Adrenal gland (tissue), 9 donors: Measurements from ENCODE around the gene KRABD2.

Experiments used
- DNase-seq, 7 donors: peaks; one replicate each; pipeline ENCODE4 v3.0.0-alpha.2; 2019 to 2020
- H3K27ac ChIP-seq, 5 donors: fragments of 200-600 bp; sonication (generic) in 4 of 5; 1 replicate in 3 of 5; 2 replicates in 2 of 5; pipeline versions ENCODE4 v1.5.1 to v1.8.0; 2016 to 2020; ENCODE audit warnings: mild to moderate bottlenecking in 1 of 5
- H3K27me3 ChIP-seq: fragments of 200-600 bp; 2 replicates; pipeline ENCODE4 v1.8.0; 2021
- H3K36me3 ChIP-seq, 2 donors: fragments of 200-600 bp; replicated peaks in 1 of 2; 1 replicate in 1 of 2; 2 replicates in 1 of 2; pipeline versions ENCODE4 v1.5.1 to v1.8.0; 2018 to 2022
- H3K4me1 ChIP-seq, 2 donors: fragments of 200-600 bp; replicated peaks in 1 of 2; 1 replicate in 1 of 2; 2 replicates in 1 of 2; pipeline versions ENCODE4 v1.5.1 to v1.8.0; 2018 to 2021
- H3K4me3 ChIP-seq, 4 donors: fragments of 200-600 bp; sonication (generic) in 3 of 4; one replicate each; pipeline ENCODE4 v1.5.1; 2016 to 2018
- H3K9me3 ChIP-seq, 3 donors: fragments of 200-600 bp; sonication (generic) in 1 of 3; replicated peaks in 1 of 3; 1 replicate in 2 of 3; 2 replicates in 1 of 3; pipeline versions ENCODE4 v1.5.1 to v1.8.0; 2016 to 2021
- POLR2A ChIP-seq, 2 donors: fragments of 450-650 bp; IDR thresholded peaks; one replicate each; pipeline ENCODE4 v1.6.1; 2017; ENCODE audit warnings: antibody characterized with exemption in 2 of 2, mild to moderate bottlenecking in 2 of 2, moderate library complexity in 1 of 2
- WGBS, 4 donors: extraction: QIAGEN DNeasy Blood & Tissue Kit in 2 of 4; methylation state at CpG; one replicate each; pipeline versions ENCODE4 v1.1.5 to v1.1.7; 2013 to 2017; 5-methylcytosine and 5-hydroxymethylcytosine counted together
- intact Hi-C, 2 donors: fragments of 100-400 bp; cut with DNase I; formaldehyde crosslinking; loops; one replicate each; pipeline versions ENCODE4 v1.14.1 to v1.15.0; 2022 to 2023
- TF ChIP-seq, protein P1 (sequence below), 6 experiments: fragments of 450-650 bp in 4 of 6; fragments of 200-600 bp in 2 of 6; sonication (generic) in 1 of 6; IDR thresholded peaks; 1 replicate in 5 of 6; 2 replicates in 1 of 6; pipeline versions ENCODE4 v1.5.1 to v1.8.0; 2016 to 2021; ENCODE audit warnings: antibody characterized with exemption in 6 of 6, mild to moderate bottlenecking in 2 of 6, moderate library complexity in 1 of 6
- donor health status: healthy with polysubstance abuse.
- donor health status: Bipolar disorder and iron deficiency.
- donor health status: DM: yes; HTN: yes; CAD: no.
- donor health status: DM: no; HTN: no; CAD: no.
- donor health status: DM: no; HTN: no; CAD: no.

KRABD2 gene

DNA sequence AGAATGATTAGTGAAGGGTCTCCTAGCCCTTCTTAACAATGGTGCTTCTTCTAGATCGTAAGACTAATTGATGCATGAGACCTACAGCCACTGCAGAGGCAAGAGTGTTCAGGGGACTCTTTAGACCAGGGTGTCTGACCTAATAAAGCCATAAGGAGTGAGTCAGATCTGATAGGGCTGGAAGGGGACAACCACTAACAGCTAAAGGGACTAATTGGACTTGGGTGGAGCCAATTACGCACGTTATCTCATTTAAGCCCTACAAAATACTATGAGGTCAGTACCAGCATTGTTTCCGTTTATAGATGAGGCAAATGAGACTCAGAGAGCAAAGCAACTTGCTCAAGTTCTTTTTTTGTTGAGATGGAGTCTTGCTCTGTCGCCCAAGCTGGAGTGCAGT, 35.6 kb upstream of the KRABD2 start:
- TF ChIP-seq, protein P1, sequence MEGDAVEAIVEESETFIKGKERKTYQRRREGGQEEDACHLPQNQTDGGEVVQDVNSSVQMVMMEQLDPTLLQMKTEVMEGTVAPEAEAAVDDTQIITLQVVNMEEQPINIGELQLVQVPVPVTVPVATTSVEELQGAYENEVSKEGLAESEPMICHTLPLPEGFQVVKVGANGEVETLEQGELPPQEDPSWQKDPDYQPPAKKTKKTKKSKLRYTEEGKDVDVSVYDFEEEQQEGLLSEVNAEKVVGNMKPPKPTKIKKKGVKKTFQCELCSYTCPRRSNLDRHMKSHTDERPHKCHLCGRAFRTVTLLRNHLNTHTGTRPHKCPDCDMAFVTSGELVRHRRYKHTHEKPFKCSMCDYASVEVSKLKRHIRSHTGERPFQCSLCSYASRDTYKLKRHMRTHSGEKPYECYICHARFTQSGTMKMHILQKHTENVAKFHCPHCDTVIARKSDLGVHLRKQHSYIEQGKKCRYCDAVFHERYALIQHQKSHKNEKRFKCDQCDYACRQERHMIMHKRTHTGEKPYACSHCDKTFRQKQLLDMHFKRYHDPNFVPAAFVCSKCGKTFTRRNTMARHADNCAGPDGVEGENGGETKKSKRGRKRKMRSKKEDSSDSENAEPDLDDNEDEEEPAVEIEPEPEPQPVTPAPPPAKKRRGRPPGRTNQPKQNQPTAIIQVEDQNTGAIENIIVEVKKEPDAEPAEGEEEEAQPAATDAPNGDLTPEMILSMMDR (IDR thresholded peaks at IDR 0.05) = no peak
- TF ChIP-seq POLR2A (IDR thresholded peaks at IDR 0.05) = no peak
- intact Hi-C loops = loop anchor here in 1 of 2 donors (5.0 kb wide), 1 partner anchor 330 kb away; the partner anchor contains the start of gene CCDC42
- Histone ChIP-seq H3K27ac (no peak overlapping the region), H3K27me3 (no peaks in the 10 kb centered on the region), H3K36me3 (no peaks in the 10 kb centered on the region), H3K4me3 (no peak overlapping the region), H3K9me3 (no peaks in the 10 kb centered on the region), H3K4me1 (no peaks in the 10 kb centered on the region)
- DNase-seq = peak in 1 of 7 donors; percentile 10
- WGBS, 4 donors = 72 to 88% (median 72%) methylated on average over 5 of the region's 5 CpGs

DNA sequence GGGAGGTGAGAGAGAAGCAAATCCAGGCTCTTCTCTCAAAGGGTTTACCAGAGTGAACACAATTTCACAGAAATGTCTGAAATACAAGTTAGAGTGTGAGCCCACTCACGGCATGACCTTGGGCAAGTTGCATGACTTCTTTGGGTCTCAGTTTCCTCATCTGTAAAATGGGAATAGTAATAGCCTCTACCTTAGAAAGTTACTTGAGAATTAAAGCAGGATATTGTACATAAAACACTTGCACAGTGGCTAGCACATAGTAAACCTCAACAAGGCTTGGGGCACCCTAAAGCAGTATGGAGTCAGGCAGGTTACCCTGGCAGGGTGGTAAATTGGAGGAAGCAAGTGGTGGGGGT, 34.4 kb upstream of the KRABD2 start:
- no peak overlapping the region for H3K27ac ChIP-seq
- H3K4me3 ChIP-seq = no peak overlapping the region
- no peaks in the 10 kb centered on the region for H3K9me3 ChIP-seq
- no peak for TF ChIP-seq POLR2A (IDR thresholded peaks at IDR 0.05)
- TF ChIP-seq, protein P1 (IDR thresholded peaks at IDR 0.05) = no peak
- intact Hi-C loops = loop anchor here in 1 of 2 donors (5.0 kb wide), 1 partner anchor 331 kb away; the partner anchor contains the start of gene CCDC42
- H3K27me3 ChIP-seq = no peaks in the 10 kb centered on the region
- DNase-seq = peak in 1 of 7 donors; percentile 14
- 63 to 80% (median 70%) methylated on average over 1 of the region's 1 CpG for WGBS, 4 donors
- H3K36me3 ChIP-seq = no peaks in the 10 kb centered on the region
- no peaks in the 10 kb centered on the region for H3K4me1 ChIP-seq

DNA sequence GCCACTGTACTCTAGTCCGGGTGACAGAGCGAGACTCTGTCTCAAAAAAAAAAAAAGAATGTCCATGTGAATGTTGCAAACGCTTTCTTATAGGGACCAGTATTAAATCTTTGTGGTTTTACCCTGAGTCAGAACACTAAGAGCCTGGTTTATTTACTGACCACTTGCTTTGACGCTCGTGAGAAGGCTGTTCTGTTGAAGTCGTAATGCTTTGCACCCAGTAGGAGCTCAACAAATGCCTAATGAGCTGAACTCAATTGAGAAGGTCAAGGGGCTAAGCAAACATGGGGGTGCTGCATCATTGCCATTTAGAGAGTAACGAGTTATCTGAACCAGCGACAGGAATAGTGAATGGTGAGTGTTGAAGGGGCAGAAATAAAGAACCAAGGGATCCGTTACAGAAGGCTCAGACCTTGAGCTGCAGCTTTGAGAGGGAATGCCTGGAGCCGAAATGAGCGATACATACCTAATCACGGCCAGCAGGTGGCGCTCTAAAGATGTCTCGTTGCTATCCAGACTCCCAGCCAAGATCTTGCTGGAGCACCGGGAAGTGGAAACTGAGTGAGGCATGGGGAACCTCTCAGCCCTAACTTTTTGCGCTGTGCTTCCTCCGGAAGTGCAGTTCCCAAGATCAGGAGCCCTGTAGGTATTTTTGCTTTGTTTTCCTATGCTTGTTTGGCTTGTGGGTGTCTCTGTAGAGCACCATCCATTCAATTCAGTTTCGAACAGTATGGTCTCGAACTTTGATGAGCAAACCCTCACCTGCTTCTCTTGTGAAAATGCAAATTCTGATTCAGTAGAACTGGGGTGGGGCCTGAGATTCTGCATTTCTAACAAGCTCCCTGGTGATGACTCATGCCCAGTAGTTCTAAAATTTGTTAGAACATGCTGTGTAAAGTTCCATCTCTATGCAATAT, 33.7 kb upstream of the KRABD2 start:
- intact Hi-C loops = loop anchor here (5.0 to 10.0 kb wide), 2 partner anchors 332 to 335 kb away; partner anchors contain the start of gene CCDC42 (in 2 of the 2)
- no peak for TF ChIP-seq POLR2A (IDR thresholded peaks at IDR 0.05)
- TF ChIP-seq, protein P1 (IDR thresholded peaks at IDR 0.05) = peak; percentile 86 to 93 (median 89)
- WGBS, 4 donors = 25 to 29% (median 27%) methylated on average over 16 to 19 of the region's 19 CpGs
- H3K4me1 ChIP-seq = no peaks in the 10 kb centered on the region
- H3K9me3 ChIP-seq = no peaks in the 10 kb centered on the region
- DNase-seq = peak; percentile 88 to 96 (median 91)
- no peaks in the 10 kb centered on the region for H3K27me3 ChIP-seq
- no peaks in the 10 kb centered on the region for H3K36me3 ChIP-seq
- H3K27ac ChIP-seq = no peak overlapping the region
- H3K4me3 ChIP-seq = no peak overlapping the region

DNA sequence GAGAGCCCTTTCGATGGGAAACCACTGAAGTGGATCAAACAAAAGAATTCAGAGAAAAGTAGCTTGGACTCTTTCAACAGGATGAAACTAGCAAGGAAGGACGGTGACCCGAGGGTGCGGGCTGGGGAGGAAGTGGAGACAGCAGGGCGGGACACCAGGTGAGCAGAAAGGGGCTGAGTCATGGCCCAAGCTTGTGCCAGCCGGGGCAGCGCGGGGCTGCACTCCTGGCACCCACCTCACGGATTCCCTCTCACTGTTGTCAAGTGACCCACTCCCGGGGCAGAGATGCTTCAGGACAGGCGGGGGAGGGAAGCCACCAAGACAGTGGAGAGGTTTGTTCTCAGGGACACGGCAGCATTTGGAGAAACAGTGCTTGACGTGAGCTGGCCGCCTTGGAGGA, 31.9 kb upstream of the KRABD2 start:
- no peaks in the 10 kb centered on the region for H3K36me3 ChIP-seq
- no peak for TF ChIP-seq POLR2A (IDR thresholded peaks at IDR 0.05)
- TF ChIP-seq, protein P1 (IDR thresholded peaks at IDR 0.05) = no peak
- intact Hi-C loops = loop anchor here in 1 of 2 donors (10.0 kb wide), 1 partner anchor 336 kb away; the partner anchor contains the start of gene CCDC42

More for the DNA sequence above, 31.9 kb upstream of the KRABD2 start:
- Histone ChIP-seq H3K27ac (no peak overlapping the region), H3K9me3 (no peaks in the 10 kb centered on the region), H3K4me3 (no peak overlapping the region), H3K27me3 (no peaks in the 10 kb centered on the region), H3K4me1 (no peaks in the 10 kb centered on the region)
- WGBS, 4 donors = 55 to 75% (median 66%) methylated on average over 10 to 14 of the region's 14 CpGs
- peak in 1 of 7 donors; percentile 24 for DNase-seq
